ENCODE results near the gene CLC.

DNA sequence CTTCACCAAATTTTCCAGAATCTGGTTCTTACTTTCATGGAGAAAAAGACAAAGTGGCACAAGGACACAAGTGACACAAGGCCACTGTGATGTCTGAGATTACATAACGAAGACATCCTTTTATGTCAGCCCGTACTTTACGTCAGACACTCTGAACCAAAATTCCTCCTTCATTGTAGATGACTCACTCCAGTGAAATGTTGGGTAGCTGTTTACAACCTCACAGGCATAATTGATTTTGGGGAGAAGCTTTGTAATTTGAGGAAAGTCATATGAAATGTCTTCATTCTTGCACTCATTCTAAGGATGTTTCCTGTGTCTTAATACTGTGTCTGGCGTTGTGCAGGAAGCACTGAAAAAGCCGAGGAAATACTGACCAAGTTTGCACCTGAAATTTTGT lies 53.6 kb downstream of the CLC start:
- TF ChIP-seq EZH2phosphoT487 (IDR thresholded peaks at IDR 0.05; ENCODE audit: insufficient read depth, low read depth), result no peak
- no peak for TF ChIP-seq EZH2 (IDR thresholded peaks at IDR 0.05; ENCODE audit: insufficient read depth, poor library complexity, severe bottlenecking)
